HEK293 (cell line): ENCODE data around the gene NELFB.

Experiments used
- CTCF ChIA-PET: fragments of 350-600 bp; formaldehyde crosslinking; extraction: SDS; loops from one replicate; lab custom pipeline; 2021; ENCODE audit warnings: antibody characterized with exemption; lab: Yijun Ruan, JAX
- POLR2A ChIA-PET: fragments of 300-600 bp; formaldehyde crosslinking; extraction: SDS; loops from one replicate; lab custom pipeline; 2020; ENCODE audit warnings: antibody characterized with exemption, inconsistent platforms; lab: Yijun Ruan, JAX
- H3K27ac ChIP-seq: fragments of 200-500 bp; sonication (Bioruptor generic); 2 replicates; pipeline ENCODE4 v1.5.1; 2014; ENCODE audit warnings: low read depth, low read length, control low read depth, inconsistent platforms; ENCODE audit errors: extremely low read depth
- H3K36me3 ChIP-seq, 2 experiments: fragments of 200-500 bp in 1 of 2; sonication (Bioruptor generic) in 1 of 2; 1 replicate in 1 of 2; 2 replicates in 1 of 2; pipeline ENCODE4 v1.5.1; 2014 to 2017; ENCODE audit warnings: inconsistent platforms in 2 of 2, low read length in 2 of 2; ENCODE audit not compliant: control insufficient read depth in 2 of 2, insufficient read depth in 1 of 2
- H3K4me1 ChIP-seq: fragments of 200-500 bp; sonication (Bioruptor generic); 2 replicates; pipeline ENCODE4 v1.5.1; 2014; ENCODE audit warnings: mild to moderate bottlenecking, low read length, inconsistent platforms; ENCODE audit not compliant: control insufficient read depth, insufficient read depth
- H3K4me3 ChIP-seq: 2 replicates; pipeline ENCODE4 v1.5.1; 2011; ENCODE audit warnings: low read depth, mild to moderate bottlenecking, control low read depth, low read length, moderate library complexity
- H3K9me3 ChIP-seq: fragments of 200-500 bp; sonication (Bioruptor generic); 2 replicates; pipeline ENCODE4 v1.5.1; 2014; ENCODE audit warnings: low read depth, low read length, inconsistent platforms; ENCODE audit not compliant: control insufficient read depth, insufficient read depth
- BCL11A ChIP-seq: fragments of 450-650 bp; formaldehyde crosslinking; IDR thresholded peaks from 2 replicates; pipeline ENCODE4 v1.5.1; 2016; ENCODE audit warnings: low read depth, missing biosample characterization, missing genetic modification characterization
- CTCF ChIP-seq: fragments of 450-650 bp; formaldehyde crosslinking; IDR thresholded peaks from 2 replicates; pipeline ENCODE4 v1.5.1; 2016; ENCODE audit warnings: missing biosample characterization, missing genetic modification characterization
- GLI2 ChIP-seq: fragments of 450-650 bp; formaldehyde crosslinking; IDR thresholded peaks from 2 replicates; pipeline ENCODE4; 2017; ENCODE audit warnings: missing biosample characterization, missing genetic modification characterization, low read depth, borderline replicate concordance
- GLI4 ChIP-seq: fragments of 450-650 bp; formaldehyde crosslinking; IDR thresholded peaks from 2 replicates; pipeline ENCODE4 v1.5.1; 2016; ENCODE audit warnings: missing biosample characterization, missing genetic modification characterization
- GLIS1 ChIP-seq: fragments of 450-650 bp; formaldehyde crosslinking; IDR thresholded peaks from 2 replicates; pipeline ENCODE4 v1.5.1; 2016; ENCODE audit warnings: missing biosample characterization, missing genetic modification characterization
- HIC1 ChIP-seq: fragments of 450-650 bp; formaldehyde crosslinking; IDR thresholded peaks from 2 replicates; pipeline ENCODE4 v1.5.1; 2016; ENCODE audit warnings: missing biosample characterization, missing genetic modification characterization
- INSM2 ChIP-seq: fragments of 450-650 bp; formaldehyde crosslinking; IDR thresholded peaks from 2 replicates; pipeline ENCODE4 v1.5.1; 2016; ENCODE audit warnings: missing biosample characterization, missing genetic modification characterization
- KLF8 ChIP-seq: fragments of 450-650 bp; formaldehyde crosslinking; IDR thresholded peaks from 2 replicates; pipeline ENCODE4 v1.5.1; 2016; ENCODE audit warnings: missing biosample characterization, missing genetic modification characterization
- OVOL3 ChIP-seq: fragments of 450-650 bp; formaldehyde crosslinking; IDR thresholded peaks from 2 replicates; pipeline ENCODE4 v1.5.1; 2016; ENCODE audit warnings: missing biosample characterization, missing genetic modification characterization
- SCRT1 ChIP-seq: fragments of 450-650 bp; formaldehyde crosslinking; IDR thresholded peaks from 2 replicates; pipeline ENCODE4 v1.5.1; 2016; ENCODE audit warnings: missing biosample characterization, missing genetic modification characterization, borderline replicate concordance
- ZBTB8A ChIP-seq: fragments of 450-650 bp; formaldehyde crosslinking; IDR thresholded peaks from 2 replicates; pipeline ENCODE4 v1.5.1; 2016; ENCODE audit warnings: missing biosample characterization, missing genetic modification characterization
- ZFP41 ChIP-seq: fragments of 450-650 bp; formaldehyde crosslinking; IDR thresholded peaks from 2 replicates; pipeline ENCODE4 v1.5.1; 2016; ENCODE audit warnings: missing biosample characterization, missing genetic modification characterization, borderline replicate concordance
- ZIC2 ChIP-seq: fragments of 450-650 bp; formaldehyde crosslinking; IDR thresholded peaks from 2 replicates; pipeline ENCODE4 v1.5.1; 2016; ENCODE audit warnings: missing biosample characterization, missing genetic modification characterization
- ZNF18 ChIP-seq: fragments of 450-650 bp; formaldehyde crosslinking; IDR thresholded peaks from 2 replicates; pipeline ENCODE4 v1.5.1; 2016; ENCODE audit warnings: missing biosample characterization, missing genetic modification characterization
- ZNF274 ChIP-seq, 2 experiments: fragments of 200-500 bp in 1 of 2; fragments of 450-650 bp in 1 of 2; sonication (Bioruptor generic) in 1 of 2; formaldehyde crosslinking in 1 of 2; IDR thresholded peaks; 2 replicates each; pipeline versions ENCODE4 v1.5.1 to v1.6.1; 2014 to 2016; ENCODE audit warnings: borderline replicate concordance in 1 of 2, inconsistent platforms in 1 of 2, low read length in 1 of 2, missing biosample characterization in 1 of 2, missing genetic modification characterization in 1 of 2
- ZNF37A ChIP-seq: fragments of 450-650 bp; IDR thresholded peaks from 2 replicates; pipeline ENCODE4 v1.5.1; 2018; ENCODE audit warnings: missing biosample characterization, missing genetic modification characterization
- ZNF426 ChIP-seq: fragments of 450-650 bp; formaldehyde crosslinking; IDR thresholded peaks from 2 replicates; pipeline ENCODE4 v1.5.1; 2017; ENCODE audit warnings: missing biosample characterization, missing genetic modification characterization, mild to moderate bottlenecking, inconsistent platforms, moderate library complexity
- ZNF629 ChIP-seq: fragments of 450-650 bp; formaldehyde crosslinking; IDR thresholded peaks from 2 replicates; pipeline ENCODE4 v1.5.1; 2017; ENCODE audit warnings: missing biosample characterization, missing genetic modification characterization
- ZNF664 ChIP-seq: fragments of 450-650 bp; formaldehyde crosslinking; IDR thresholded peaks from 2 replicates; pipeline ENCODE4 v1.5.1; 2016; ENCODE audit warnings: missing biosample characterization, missing genetic modification characterization
- ZNF791 ChIP-seq: fragments of 450-650 bp; formaldehyde crosslinking; IDR thresholded peaks from 2 replicates; pipeline ENCODE4 v1.5.1; 2016; ENCODE audit warnings: missing biosample characterization, missing genetic modification characterization
- ZNF792 ChIP-seq: fragments of 450-650 bp; formaldehyde crosslinking; IDR thresholded peaks from 2 replicates; pipeline ENCODE4 v1.5.1; 2016; ENCODE audit warnings: missing biosample characterization, missing genetic modification characterization
- ZXDB ChIP-seq: fragments of 450-650 bp; formaldehyde crosslinking; IDR thresholded peaks from 2 replicates; pipeline ENCODE4 v1.5.1; 2016; ENCODE audit warnings: missing biosample characterization, missing genetic modification characterization

Gene NELFB

GRCh38 chr9:137226338-137227053 lies 28.6 kb upstream of the NELFB start:
- Histone ChIP-seq H3K4me1 (peaks cover 4% of the 10 kb centered on the region), H3K4me3 (no peak overlapping the region), H3K9me3 (no peaks in the 10 kb centered on the region), H3K36me3 (no peaks in the 10 kb centered on the region), H3K27ac (no peak overlapping the region)
- CTCF ChIA-PET: interaction anchor here (0.6 to 6.7 kb wide), 25 partner anchors 8 to 439 kb away, joined by 3 to 69 read pairs (median 6); partner anchors contain the start of genes ABCA2, ANAPC2, C8G and MAN1B1
- TF ChIP-seq HIC1 (tag by site-specific recombination) (no peak), ZNF664 (no peak), ZNF629 (tag by site-specific recombination) (no peak), CTCF (tag by site-specific recombination) (no peak), GLI2 (tag by site-specific recombination) (no peak), ZNF37A (no peak), ZNF426 (tag by site-specific recombination) (no peak), ZNF274 (IDR thresholded peaks at IDR 0.05; ENCODE audit: low read length) (no peak), ZNF274 (tag by site-specific recombination; IDR thresholded peaks at IDR 0.05; ENCODE audit: borderline replicate concordance) (no peak), ZNF18 (tag by site-specific recombination) (no peak), GLIS1 (tag by site-specific recombination) (no peak), BCL11A (no peak), ZNF791 (tag by site-specific recombination) (no peak), ZBTB8A (no peak), ZNF792 (tag by site-specific recombination) (no peak), KLF8 (tag by site-specific recombination) (no peak)
- POLR2A ChIA-PET: interaction anchor here (0.5 to 17.2 kb wide), 9 partner anchors 15 to 193 kb away, joined by 3 to 304 read pairs (median 5); partner anchors contain the start of genes ANAPC2, NDOR1, NPDC1 and SAPCD2

DNA sequence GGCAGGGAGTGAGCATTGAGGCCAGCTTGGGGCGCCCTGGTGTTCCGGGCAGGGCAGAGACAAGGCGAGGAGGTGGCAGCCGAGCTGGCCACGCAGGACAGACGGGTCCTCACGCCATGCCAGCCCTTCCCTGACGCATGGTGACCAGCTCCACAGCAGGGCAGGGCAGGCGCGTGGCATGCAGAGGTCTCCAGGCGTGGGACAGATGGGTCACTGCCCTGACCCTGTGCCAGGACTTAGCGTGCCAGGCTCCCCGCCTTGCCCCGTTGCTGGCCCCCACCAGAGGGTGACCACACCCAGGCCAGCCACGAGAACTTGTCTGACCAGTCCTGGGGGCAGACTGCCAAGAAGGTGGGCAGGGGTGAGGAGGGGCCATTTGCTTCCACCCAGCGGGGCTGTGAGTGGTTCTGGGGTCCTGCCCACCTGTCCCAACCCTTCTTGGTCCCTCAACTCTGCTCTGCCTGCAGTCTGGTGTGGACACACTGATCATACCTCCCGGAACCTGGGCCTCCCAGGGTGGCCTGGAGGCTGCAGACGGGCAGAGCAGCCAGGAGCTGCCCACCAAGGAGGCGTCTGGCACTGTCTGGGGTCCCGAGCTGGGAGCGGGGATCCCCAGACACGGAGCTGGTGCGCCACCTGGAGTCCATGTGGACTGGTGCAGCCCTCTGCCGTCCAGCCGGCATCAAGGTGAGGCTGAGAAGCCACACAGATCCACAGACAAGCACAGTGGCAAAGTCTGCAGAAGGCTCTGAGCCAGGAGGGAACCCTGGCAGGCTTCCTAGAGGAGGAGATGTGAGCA lies 27.9 kb upstream of the NELFB start, which contains the start of gene RNF224:
RNF224 (plus strand) TSS at position 449 of the 799 bp plus-strand sequence. CDS start 834 bp downstream, outside the sequence.
- CTCF ChIA-PET: interaction anchor here (0.5 to 6.7 kb wide), 31 partner anchors 9 to 439 kb away, joined by 3 to 69 read pairs (median 5); partner anchors contain the start of genes ABCA2, ANAPC2, C8G and LRRC26
- Histone ChIP-seq H3K4me1 (peaks cover 4% of the 10 kb centered on the region), H3K4me3 (no peak within 1 kb of the TSS), H3K27ac (no peak within 1 kb of the TSS), H3K36me3 (no peaks in the 10 kb centered on the region), H3K9me3 (no peaks in the 10 kb centered on the region)
- POLR2A ChIA-PET: interaction anchor here (0.5 to 17.2 kb wide), 10 partner anchors 14 to 193 kb away, joined by 3 to 304 read pairs (median 5); partner anchors contain the start of genes ANAPC2, NDOR1, NPDC1 and SAPCD2
- TF ChIP-seq ZXDB (no peak), ZNF791 (tag by site-specific recombination) (no peak), ZFP41 (tag by site-specific recombination) (no peak), INSM2 (no peak), GLIS1 (tag by site-specific recombination) (peak; percentile 81), OVOL3 (tag by site-specific recombination) (no peak), GLI4 (tag by site-specific recombination) (no peak), ZIC2 (tag by site-specific recombination) (peak; percentile 23; the same call in 1 of the 2 replicates), SCRT1 (no peak)
